Mesothelial cell of epicardium (in vitro differentiated cells): ENCODE results near the gene FIP1L1. TPM values are rescaled to one million over a fixed set of nuclear protein-coding genes. Genes with fewer than 3 reads are reported as not detected.

Source experiments
- DNase-seq, 2 experiments: peaks; one replicate each; pipeline ENCODE4 v3.0.0; 2021; ENCODE audit warnings: low spot score in 2 of 2; ENCODE audit not compliant: unreplicated experiment in 2 of 2
- H3K27ac Mint-ChIP-seq: 2 replicates; pipeline ENCODE4 v1.8.0; 2021; ENCODE audit warnings: mixed read lengths
- H3K27me3 Mint-ChIP-seq: 2 replicates; pipeline ENCODE4 v1.8.0; 2021; ENCODE audit warnings: low read depth, mixed read lengths
- H3K36me3 Mint-ChIP-seq: 2 replicates; pipeline ENCODE4 v1.8.0; 2021; ENCODE audit warnings: mixed read lengths
- H3K4me1 Mint-ChIP-seq: 2 replicates; pipeline ENCODE4 v1.8.0; 2021; ENCODE audit warnings: mixed read lengths
- H3K4me3 Mint-ChIP-seq: 2 replicates; pipeline ENCODE4 v1.8.0; 2021; ENCODE audit warnings: mild to moderate bottlenecking, moderate library complexity, mixed read lengths
- H3K9me3 Mint-ChIP-seq: 2 replicates; pipeline ENCODE4 v1.8.0; 2021; ENCODE audit warnings: mixed read lengths
- CTCF ChIP-seq: fragments of 200-600 bp; sonication (generic); IDR thresholded peaks from one replicate; pipeline ENCODE4 v1.5.0; 2021; ENCODE audit warnings: antibody characterized with exemption; ENCODE audit not compliant: unreplicated experiment
- total RNA-seq: library from RNA; stranded (reverse); gene quantifications from 3 replicates; pipeline ENCODE4 v1.2.1, GENCODE V29; 2021

FIP1L1 gene
- total RNA-seq, 1 donor from 2014 or later = 82.6 TPM

- H3K4me3 Mint-ChIP-seq = no peak overlapping the region
- peaks cover 20% of the 10 kb centered on the region for H3K36me3 Mint-ChIP-seq
- H3K4me1 Mint-ChIP-seq = peaks cover 21% of the 10 kb centered on the region
- no peak for DNase-seq
- H3K27me3 Mint-ChIP-seq = no peaks in the 10 kb centered on the region
- TF ChIP-seq CTCF = no peak
- H3K9me3 Mint-ChIP-seq = peaks cover 4% of the 10 kb centered on the region
- H3K27ac Mint-ChIP-seq = no peak overlapping the region
Measured at GRCh38 chr4:53481586-53481985, 104.1 kb downstream of the FIP1L1 start.

- no peak overlapping the region for H3K27ac Mint-ChIP-seq
- no peak for DNase-seq
- no peak overlapping the region for H3K4me3 Mint-ChIP-seq
- H3K9me3 Mint-ChIP-seq = peaks cover 4% of the 10 kb centered on the region
- H3K4me1 Mint-ChIP-seq = peaks cover 6% of the 10 kb centered on the region
- TF ChIP-seq CTCF = no peak
- peaks cover 20% of the 10 kb centered on the region for H3K36me3 Mint-ChIP-seq
- no peaks in the 10 kb centered on the region for H3K27me3 Mint-ChIP-seq
Measured at GRCh38 chr4:53483250-53483649, 105.8 kb downstream of the FIP1L1 start.

GRCh38 chr4:53484911-53485657 lies 107.6 kb downstream of the FIP1L1 start:
- Mint-ChIP-seq H3K9me3 (peaks cover 4% of the 10 kb centered on the region), H3K4me3 (no peak overlapping the region), H3K27me3 (no peaks in the 10 kb centered on the region), H3K27ac (peak overlapping the region; percentile 54), H3K4me1 (peaks cover 6% of the 10 kb centered on the region), H3K36me3 (peaks cover 16% of the 10 kb centered on the region)
- DNase-seq = no peak
- no peak for TF ChIP-seq CTCF

- Mint-ChIP-seq H3K4me1 (peaks cover 8% of the 10 kb centered on the region), H3K27ac (peak overlapping the region; percentile 28), H3K36me3 (peaks cover 16% of the 10 kb centered on the region), H3K4me3 (no peak overlapping the region), H3K9me3 (peaks cover 4% of the 10 kb centered on the region), H3K27me3 (no peaks in the 10 kb centered on the region)
- no peak for TF ChIP-seq CTCF
- no peak for DNase-seq
Measured at GRCh38 chr4:53485658-53486040, 108.2 kb downstream of the FIP1L1 start.

GRCh38 chr4:53487766-53488165 lies 110.3 kb downstream of the FIP1L1 start:
- Mint-ChIP-seq H3K27me3 (no peaks in the 10 kb centered on the region), H3K36me3 (peaks cover 13% of the 10 kb centered on the region), H3K4me3 (no peak overlapping the region), H3K27ac (no peak overlapping the region), H3K9me3 (peaks cover 4% of the 10 kb centered on the region), H3K4me1 (peaks cover 13% of the 10 kb centered on the region)
- TF ChIP-seq CTCF = no peak
- no peak for DNase-seq
